ENCODE results near the gene ATXN10.
A peak's percentile ranks its signal among the peaks of the same experiment; 100 is the strongest.
"Not testable (repeated sequence)": the region's sequence is repeated elsewhere in the genome, so short reads cannot be mapped to it uniquely, and the experiment has no call there.

ATXN10 gene

DNA sequence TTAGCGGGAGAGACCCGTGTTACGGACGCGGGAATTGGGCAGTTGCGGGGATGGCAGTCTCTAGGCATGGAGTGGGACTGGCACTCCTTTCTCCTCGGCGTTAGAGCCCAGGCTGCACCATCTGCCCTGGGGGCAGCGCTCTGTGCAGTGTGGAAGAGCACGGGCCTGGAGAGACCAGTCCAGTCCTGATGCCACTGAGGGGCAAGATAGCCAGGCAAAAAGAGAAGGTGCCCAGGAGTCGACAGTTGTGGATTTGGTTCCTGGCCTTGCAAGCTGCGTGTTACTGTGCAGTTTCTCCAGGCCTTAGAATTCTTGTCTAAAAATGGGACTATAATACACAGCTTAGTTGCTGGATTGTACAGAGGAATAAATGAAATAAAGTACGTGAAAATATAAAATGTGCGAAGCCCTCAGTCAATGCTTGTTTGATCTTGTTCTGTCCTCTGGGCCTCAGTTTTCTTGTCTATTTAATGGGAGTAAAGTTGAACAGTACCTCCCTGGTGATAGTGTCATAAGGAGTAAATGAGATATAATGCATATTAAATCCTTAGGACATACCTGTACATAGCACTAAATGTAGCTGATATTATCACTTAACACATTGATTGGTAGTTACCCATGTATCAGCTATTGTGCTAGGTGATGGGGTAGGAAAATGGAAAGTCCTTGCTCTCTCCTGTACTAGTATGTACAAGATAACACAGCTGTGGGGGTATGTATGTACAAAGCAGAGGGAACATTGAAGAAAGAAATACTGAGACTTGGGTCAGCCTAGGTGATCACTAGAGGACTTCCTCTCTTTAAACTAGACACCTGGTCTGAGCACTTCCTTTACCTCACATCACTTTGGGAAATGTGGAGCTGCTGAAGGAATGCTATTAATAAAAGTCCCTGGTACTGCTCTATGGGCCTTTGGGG, 1.2 kb downstream of the ATXN10 start:
- in situ Hi-C loops (cut with HindIII; ENCODE audit: low pct_unique_long_range_greater_than_20kb, low sequenced_read_pairs), result no loop called here
- TF ChIP-seq JUND (IDR thresholded peaks at IDR 0.05; ENCODE audit: low read depth), result no peak
- peak in 1 of 2 experiments; percentile 18 for DNase-seq (ENCODE audit: low read depth in 1 of 2, low spot score in 1 of 2)

GRCh38 chr22:45673482-45674175, 2.0 kb downstream of the ATXN10 start:
- in situ Hi-C loops (cut with HindIII; ENCODE audit: low pct_unique_long_range_greater_than_20kb, low sequenced_read_pairs), result no loop called here
- no peak for DNase-seq (ENCODE audit: low read depth in 1 of 2, low spot score in 1 of 2)
- TF ChIP-seq JUND (IDR thresholded peaks at IDR 0.05; ENCODE audit: low read depth), result no peak

GRCh38 chr22:45676024-45676423, 4.4 kb downstream of the ATXN10 start:
- in situ Hi-C loops (cut with HindIII; ENCODE audit: low pct_unique_long_range_greater_than_20kb, low sequenced_read_pairs), result no loop called here
- no peak for DNase-seq (ENCODE audit: low read depth in 1 of 2, low spot score in 1 of 2)
- no peak for TF ChIP-seq JUND (IDR thresholded peaks at IDR 0.05; ENCODE audit: low read depth)

GRCh38 chr22:45677063-45677462, 5.4 kb downstream of the ATXN10 start:
- DNase-seq (ENCODE audit: low read depth in 1 of 2, low spot score in 1 of 2), result no peak
- in situ Hi-C loops (cut with HindIII; ENCODE audit: low pct_unique_long_range_greater_than_20kb, low sequenced_read_pairs), result no loop called here
- no peak for TF ChIP-seq JUND (IDR thresholded peaks at IDR 0.05; ENCODE audit: low read depth)

GRCh38 chr22:45678961-45679912, 7.6 kb downstream of the ATXN10 start:
- no peak for DNase-seq (ENCODE audit: low read depth in 1 of 2, low spot score in 1 of 2)
- in situ Hi-C loops (cut with HindIII; ENCODE audit: low pct_unique_long_range_greater_than_20kb, low sequenced_read_pairs), result no loop called here
- no peak for TF ChIP-seq JUND (IDR thresholded peaks at IDR 0.05; ENCODE audit: low read depth)

DNA sequence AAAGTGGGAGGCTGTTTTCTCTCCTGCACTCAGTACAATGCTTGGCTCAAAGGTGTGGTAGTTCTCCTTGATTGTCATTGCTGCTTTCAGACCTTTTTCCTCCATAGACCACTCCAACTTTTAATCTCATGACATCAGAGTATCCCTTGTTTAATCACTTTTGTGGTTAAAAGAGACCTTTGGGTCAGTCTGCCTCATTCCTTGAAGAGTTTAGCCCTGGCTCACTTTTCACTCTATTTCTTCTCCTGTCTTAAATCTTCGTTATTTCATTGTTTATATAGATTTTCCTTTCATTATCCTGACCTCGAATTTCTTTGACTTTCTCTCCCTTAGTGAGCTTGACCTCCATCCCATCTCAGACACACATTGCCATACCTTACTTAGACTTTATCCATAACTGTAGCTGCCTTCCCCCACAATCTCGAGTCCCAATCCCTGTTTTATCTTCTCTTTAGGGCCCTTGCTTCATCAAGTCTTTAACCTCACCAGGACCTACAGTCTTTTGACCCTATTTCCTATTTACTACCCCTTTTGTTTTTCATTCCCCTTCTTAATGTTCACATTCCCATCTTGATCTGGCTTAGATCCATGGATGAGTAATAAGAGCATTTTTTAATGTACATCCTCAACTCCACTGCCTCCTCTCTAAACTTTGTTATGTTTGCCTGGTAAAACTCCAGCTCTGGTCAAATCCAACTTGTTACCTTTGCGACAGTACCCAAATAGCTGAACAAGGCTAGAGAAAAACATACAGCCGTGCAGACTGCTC, 9.5 kb downstream of the ATXN10 start:
- no peak for TF ChIP-seq JUND (IDR thresholded peaks at IDR 0.05; ENCODE audit: low read depth)
- DNase-seq (ENCODE audit: low read depth in 1 of 2, low spot score in 1 of 2), result peak in 1 of 2 experiments; percentile 33
- in situ Hi-C loops (cut with HindIII; ENCODE audit: low pct_unique_long_range_greater_than_20kb, low sequenced_read_pairs), result no loop called here

GRCh38 chr22:45682064-45682463, 10.4 kb downstream of the ATXN10 start:
- in situ Hi-C loops (cut with HindIII; ENCODE audit: low pct_unique_long_range_greater_than_20kb, low sequenced_read_pairs), result no loop called here
- TF ChIP-seq JUND (IDR thresholded peaks at IDR 0.05; ENCODE audit: low read depth), result no peak
- no peak for DNase-seq (ENCODE audit: low read depth in 1 of 2, low spot score in 1 of 2)

DNA sequence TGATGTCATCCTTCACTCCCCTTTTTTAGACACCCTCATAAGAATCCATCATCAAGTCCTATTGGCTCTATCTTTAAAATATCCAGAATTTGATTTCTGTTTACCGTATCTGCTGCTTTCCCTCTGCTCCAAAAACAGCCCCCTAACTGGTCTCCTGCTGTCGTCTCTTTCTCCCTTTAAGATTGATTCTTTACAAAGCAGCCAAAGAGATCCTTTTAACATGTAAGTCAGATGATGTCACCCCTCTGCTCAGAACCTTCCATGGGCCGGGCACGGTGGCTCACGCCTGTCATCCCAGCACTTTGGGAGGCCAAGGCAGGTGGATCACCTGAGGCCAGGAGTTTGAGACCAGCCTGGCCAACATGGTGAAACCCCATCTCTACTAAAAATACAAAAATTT, 11.1 kb downstream of the ATXN10 start:
- DNase-seq (ENCODE audit: low read depth in 1 of 2, low spot score in 1 of 2); in situ Hi-C loops (cut with HindIII; ENCODE audit: low pct_unique_long_range_greater_than_20kb, low sequenced_read_pairs): not testable (repeated sequence)

- TF ChIP-seq JUND (IDR thresholded peaks at IDR 0.05; ENCODE audit: low read depth), result no peak
- DNase-seq (ENCODE audit: low read depth in 1 of 2, low spot score in 1 of 2), result no peak
- in situ Hi-C loops (cut with HindIII; ENCODE audit: low pct_unique_long_range_greater_than_20kb, low sequenced_read_pairs), result no loop called here
Measured at GRCh38 chr22:45683248-45683647, 11.6 kb downstream of the ATXN10 start.

- in situ Hi-C loops (cut with HindIII; ENCODE audit: low pct_unique_long_range_greater_than_20kb, low sequenced_read_pairs), result no loop called here
- TF ChIP-seq JUND (IDR thresholded peaks at IDR 0.05; ENCODE audit: low read depth), result no peak
- no peak for DNase-seq (ENCODE audit: low read depth in 1 of 2, low spot score in 1 of 2)
Measured at GRCh38 chr22:45683680-45684079, 12.0 kb downstream of the ATXN10 start.

GRCh38 chr22:45684169-45684568, 12.5 kb downstream of the ATXN10 start:
- TF ChIP-seq JUND (IDR thresholded peaks at IDR 0.05; ENCODE audit: low read depth), result no peak
- in situ Hi-C loops (cut with HindIII; ENCODE audit: low pct_unique_long_range_greater_than_20kb, low sequenced_read_pairs), result no loop called here
- no peak for DNase-seq (ENCODE audit: low read depth in 1 of 2, low spot score in 1 of 2)
